Stimulated activated CD4-positive, alpha-beta T cell treated with anti-CD3 and anti-CD28 coated beads, Interleukin-4, amount 100 ng/mL, for 24 hours (primary cell): ENCODE results near the gene FGD3.
A peak's percentile ranks its signal among the peaks of the same experiment; 100 is the strongest.
"Not testable (repeated sequence)": the region's sequence is repeated elsewhere in the genome, so short reads cannot be mapped to it uniquely, and the experiment has no call there.

ENCODE experiments used
- DNase-seq: peaks from one replicate; pipeline ENCODE4 v3.0.0-alpha.2; 2020

FGD3 gene

GRCh38 chr9:93011114-93011513 is 63.8 kb downstream of the FGD3 start:
- no peak for DNase-seq

GRCh38 chr9:93012963-93013855 is 65.9 kb downstream of the FGD3 start:
- no peak for DNase-seq

GRCh38 chr9:93013856-93014582 is 66.7 kb downstream of the FGD3 start:
- no peak for DNase-seq

GRCh38 chr9:93015190-93015589 is 67.9 kb downstream of the FGD3 start:
- DNase-seq: not testable (repeated sequence)

DNA sequence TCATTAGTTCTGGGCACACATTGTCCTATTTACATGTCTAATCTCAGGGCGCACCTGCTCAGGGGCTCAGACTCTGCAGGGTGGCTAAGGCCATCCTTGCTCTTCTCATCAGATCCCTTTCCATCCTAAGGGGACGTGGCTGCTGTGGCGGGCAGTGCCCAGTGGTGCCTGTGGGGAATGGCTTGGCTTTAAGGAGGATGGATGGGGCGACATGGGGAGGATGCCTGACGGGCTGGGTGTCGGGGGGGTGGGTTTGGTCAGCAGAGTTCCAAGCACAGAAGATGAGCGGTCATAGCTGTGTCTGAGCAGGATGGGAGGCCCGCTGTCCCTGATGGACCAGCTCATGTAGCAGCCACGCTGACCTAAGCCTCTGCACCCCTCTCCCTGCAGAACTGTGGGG is 70.3 kb downstream of the FGD3 start:
- DNase-seq: no peak

DNA sequence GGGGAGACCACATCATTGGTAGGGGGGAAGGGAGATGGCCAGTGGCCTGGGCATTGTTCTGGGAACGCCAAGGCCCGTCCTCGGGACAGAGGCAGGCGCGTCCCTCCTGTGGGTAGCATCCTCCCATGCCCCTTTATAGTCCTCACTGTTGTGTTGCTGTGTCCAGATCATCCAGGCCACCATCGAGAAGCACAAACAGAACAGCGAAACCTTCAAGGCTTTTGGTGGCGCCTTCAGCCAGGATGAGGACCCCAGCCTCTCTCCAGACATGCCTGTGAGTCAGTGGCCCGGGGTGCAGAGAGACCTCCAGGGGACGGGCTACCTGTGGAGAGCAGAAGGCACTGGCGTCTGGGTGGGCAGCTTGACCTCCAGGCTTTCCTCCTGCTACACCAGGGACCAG is 72.8 kb downstream of the FGD3 start:
- DNase-seq: no peak

GRCh38 chr9:93020771-93021670 is 73.7 kb downstream of the FGD3 start:
- DNase-seq: peak; percentile 49

DNA sequence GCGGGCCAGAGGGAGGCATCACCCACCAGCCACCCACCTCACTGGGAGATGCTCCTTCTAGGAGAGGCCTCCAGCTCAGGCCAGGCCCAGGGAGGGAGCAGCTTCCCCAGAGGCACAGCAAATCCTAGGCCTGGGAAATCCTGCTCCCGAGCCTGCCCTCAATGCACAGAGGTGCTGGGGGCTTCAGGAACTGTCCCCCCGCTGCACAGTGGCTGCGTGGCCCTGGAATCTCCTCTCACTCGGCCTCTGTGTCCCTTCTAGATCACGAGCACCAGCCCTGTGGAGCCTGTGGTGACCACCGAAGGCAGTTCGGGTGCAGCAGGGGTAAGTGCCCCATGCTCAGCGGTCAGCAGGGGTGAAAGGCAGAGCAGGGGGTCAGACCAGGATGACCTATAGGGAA is 74.7 kb downstream of the FGD3 start:
- DNase-seq: no peak

DNA sequence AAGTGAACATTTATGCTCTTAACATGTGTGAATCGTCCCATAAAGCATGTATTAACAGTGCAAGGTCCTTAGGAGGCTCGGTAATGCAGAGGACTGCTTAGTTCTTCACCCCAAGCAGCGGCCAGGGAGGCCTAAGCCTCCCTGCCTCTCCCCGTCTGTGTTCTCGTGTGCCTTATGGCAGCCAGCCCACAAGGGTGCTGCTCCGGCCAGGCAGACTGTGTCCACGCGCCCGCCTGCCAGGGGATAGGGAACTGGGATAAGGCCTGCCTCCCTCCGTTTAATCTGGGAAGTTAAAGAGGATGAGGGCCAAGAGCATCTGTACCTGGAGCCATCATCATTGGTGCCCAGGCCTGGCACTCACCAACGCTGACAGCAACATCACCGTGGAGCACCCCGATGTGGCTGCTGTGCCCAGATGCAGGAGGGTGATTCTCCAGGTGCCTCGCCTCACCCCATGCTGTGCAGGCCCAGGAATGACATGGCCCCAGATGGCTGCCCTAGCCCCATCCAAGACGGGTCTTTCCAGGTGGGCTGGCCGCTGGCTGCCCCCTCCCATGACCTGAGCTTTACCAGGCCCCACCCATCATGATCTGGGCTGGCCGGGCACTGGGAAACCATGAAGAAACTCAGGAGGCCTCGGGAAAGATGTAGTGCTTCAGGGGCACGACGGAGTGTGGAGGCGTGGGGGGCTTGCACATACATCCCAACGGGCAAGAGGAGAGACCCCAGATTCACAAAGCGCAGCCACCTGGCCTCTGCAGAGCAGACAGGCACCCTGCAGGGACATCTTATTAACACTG is 75.6 kb downstream of the FGD3 start:
- no peak for DNase-seq

GRCh38 chr9:93023521-93023815 is 76.1 kb downstream of the FGD3 start:
- DNase-seq: no peak

DNA sequence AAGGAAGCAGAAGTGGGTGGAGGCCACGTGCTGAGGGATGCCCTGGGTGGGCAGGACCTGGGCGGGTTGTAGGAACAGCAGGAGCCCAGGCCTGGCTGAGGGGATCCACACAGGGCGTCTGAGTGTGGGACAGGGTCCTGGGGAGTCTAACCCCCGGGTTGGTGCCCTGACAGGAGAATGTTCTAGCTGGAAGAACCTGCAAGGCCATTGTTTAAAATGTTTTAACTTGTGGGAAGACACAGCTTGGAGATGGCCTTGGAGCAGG is 77.3 kb downstream of the FGD3 start:
- DNase-seq: no peak

- no peak for DNase-seq
Observed at GRCh38 chr9:93024986-93025630, 77.8 kb downstream of the FGD3 start.

- no peak for DNase-seq
Observed at GRCh38 chr9:93025736-93026135, 78.4 kb downstream of the FGD3 start.

DNA sequence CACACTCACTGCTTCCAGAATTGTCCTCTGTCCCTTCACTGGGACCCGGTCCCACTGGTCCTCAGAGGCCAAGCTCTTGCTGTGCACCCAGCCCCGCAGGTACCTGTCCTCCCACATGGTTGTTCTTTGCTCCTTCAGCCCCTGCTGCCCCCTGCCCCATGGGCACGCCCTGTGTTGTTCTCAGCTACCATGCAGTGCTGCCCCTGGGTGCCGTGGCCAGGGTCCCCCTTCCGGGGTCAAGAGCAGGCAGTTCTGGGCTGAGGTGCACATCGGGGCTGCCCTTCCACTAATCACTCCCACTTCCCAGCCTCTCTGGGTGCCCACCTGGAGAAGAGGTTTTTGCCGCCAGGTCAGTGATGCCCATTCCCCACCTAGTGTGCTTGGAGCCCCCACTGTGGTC is 79.3 kb downstream of the FGD3 start:
- no peak for DNase-seq

- DNase-seq: no peak
Observed at GRCh38 chr9:93027750-93028149, 80.4 kb downstream of the FGD3 start.

GRCh38 chr9:93028448-93029006 is 81.2 kb downstream of the FGD3 start:
- DNase-seq: peak; percentile 61

GRCh38 chr9:93030642-93031628 is 83.6 kb downstream of the FGD3 start:
- DNase-seq: no peak

GRCh38 chr9:93031629-93032430 is 84.5 kb downstream of the FGD3 start:
- no peak for DNase-seq

- no peak for DNase-seq
Observed at GRCh38 chr9:93032545-93032944, 85.2 kb downstream of the FGD3 start.

GRCh38 chr9:93033531-93033930 is 86.2 kb downstream of the FGD3 start:
- no peak for DNase-seq
